Measurements from ENCODE around the gene ZNF747.
A peak's percentile ranks its signal among the peaks of the same experiment; 100 is the strongest.

The ZNF747 gene

GRCh38 chr16:30534368-30535105 lies at the start of gene ZNF747:
Gene ZNF747, minus strand, starts transcription at chr16:30534858. Its CDS starts 179 bp downstream, at chr16:30534679.
- peak; percentile 94 for DNase-seq

- no peak for DNase-seq
Observed at GRCh38 chr16:30582611-30583340, 48.1 kb upstream of the ZNF747 start.

DNA sequence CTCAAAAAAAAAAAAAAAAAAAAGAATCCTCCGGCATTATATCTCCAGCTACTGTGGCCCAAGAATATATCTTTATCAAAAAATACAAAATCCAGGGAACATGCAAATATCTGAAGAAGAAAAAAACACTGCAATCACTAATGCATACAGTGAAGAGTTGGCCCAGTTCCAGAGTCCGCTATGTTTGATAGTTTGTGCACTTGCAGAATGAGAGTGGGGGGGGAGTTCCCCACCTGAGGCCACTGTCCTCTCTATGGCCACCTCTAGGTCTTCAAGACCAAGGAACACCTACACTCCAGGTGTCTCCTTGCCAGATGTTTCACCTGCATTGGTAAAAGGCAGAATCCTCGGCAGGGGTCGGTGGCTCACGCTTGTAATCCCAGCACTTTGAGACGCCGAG lies 46.8 kb upstream of the ZNF747 start:
- DNase-seq: no peak

DNA sequence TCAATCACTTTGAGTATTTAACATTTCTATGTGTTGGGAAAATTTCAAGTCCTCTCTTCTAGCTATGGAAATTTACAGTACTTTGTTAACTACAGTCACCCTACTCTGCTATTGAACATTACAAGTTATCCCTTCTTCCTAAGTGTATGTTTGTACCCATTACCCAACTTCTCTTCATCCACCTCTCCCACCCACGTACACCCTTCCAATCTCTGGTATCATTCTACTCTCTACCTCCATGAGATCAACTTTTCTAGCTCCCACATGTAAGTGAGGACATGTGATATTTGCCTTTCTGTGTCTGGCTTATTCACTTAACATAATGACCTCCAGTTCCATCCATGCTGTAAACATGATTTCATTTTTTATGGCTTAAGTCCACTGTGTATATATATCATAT lies 40.0 kb upstream of the ZNF747 start:
- DNase-seq: no peak

DNA sequence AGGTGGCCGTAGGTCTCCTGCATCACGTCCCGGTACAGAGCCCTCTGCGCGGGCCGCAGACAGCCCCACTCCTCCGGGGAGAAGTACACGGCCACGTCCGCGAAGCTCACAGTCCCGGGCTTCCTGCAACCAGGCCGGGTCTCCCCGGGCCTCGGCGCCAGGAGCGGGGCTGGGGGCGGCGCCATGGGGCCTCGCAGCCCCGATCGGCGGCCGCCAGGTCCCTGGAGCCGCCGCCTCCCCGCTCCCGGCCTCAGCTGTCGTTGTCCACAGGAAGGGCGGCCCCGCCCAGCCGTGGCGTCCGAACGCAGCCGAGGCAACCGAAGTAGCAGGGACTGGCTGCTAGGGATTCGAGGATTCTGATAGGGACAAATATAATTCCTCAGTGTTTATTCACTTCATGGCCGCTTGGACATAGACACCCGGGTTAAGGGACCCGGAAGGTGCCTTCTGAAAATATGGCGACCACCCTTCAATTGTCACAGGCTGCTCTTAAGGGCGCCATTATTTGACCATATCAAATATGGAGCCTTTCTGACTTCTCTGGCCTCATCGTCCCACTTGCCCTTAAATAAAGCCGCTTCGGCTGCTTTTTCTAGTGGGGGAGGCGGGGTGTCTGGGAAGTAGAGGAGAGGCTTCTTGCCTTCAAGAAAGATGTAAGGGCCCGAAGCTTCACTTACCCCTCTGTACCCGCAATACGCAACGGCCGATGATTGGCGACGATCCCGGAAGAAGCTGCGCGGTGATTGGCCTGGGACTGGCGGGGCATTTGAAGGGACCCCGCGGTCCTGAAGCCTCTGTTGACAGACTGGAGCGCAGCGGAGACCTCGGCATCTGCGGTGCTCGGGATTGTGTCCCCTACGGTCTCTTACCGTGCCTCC lies 37.0 kb upstream of the ZNF747 start, which contains the start of gene ZNF688:
Gene ZNF688, minus strand, starts transcription at position 270 of the 878 bp plus-strand sequence. Its CDS starts 85 bp downstream, at position 185.
- peak; percentile 99 for DNase-seq

DNA sequence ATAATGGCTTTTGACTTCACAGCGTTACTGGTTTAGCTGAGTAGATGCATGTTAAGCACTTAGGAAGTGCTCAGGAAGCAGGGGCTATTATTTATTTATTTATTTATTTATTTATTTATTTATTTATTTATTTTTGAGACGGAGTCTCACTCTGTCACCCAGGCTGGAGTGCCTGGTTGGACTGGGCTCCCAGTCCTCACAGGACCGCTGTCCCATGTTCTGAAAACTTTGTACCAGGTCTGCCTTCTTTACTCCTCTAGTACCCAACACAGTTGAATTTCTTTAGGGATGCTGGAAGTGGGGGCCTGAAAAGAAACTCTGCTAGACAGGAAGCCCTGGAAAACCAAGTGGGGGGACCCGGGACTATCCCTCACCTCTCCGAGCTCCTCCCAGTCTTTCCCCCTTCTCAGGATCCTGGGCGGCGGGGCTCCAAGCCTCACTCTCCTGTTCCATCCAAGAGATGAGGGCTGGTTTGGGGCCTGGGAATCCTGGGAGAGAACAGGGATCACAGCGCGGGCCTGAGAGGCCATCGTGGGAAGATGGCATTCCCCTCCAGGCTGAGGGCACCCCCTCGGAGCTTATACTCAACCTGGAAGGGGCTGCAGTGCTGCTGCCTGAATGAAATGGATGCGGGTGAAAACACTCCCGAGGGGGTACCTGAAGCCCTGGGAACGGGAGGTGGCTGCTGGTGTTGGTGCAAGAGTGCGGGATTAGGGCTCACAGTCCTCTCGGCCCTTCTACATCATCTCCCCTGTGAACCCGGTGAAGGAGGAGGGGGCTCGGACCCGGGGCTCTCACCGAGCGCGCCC lies 36.2 kb upstream of the ZNF747 start:
- DNase-seq: no peak

GRCh38 chr16:30569746-30570635 lies 35.3 kb upstream of the ZNF747 start:
- DNase-seq: no peak

DNA sequence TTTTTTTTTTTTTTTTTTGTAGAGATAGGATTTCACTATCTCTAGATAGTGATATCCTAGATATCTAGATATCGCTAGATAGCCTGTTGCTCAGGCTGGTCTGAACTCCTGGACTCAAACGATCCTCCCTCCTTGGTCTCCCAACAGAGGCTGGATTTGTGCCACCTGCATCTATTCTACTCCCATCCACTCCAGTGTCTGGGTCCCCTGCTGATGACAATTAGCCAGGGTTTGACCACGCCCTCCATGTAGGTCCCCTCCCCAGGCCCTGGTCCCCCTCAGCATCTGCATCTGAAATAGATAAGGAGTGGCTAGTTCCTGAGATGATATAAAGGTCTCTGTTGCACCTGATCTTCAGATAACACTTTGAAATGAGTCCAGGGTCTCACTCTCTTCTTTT lies 34.6 kb upstream of the ZNF747 start:
- no peak for DNase-seq

DNA sequence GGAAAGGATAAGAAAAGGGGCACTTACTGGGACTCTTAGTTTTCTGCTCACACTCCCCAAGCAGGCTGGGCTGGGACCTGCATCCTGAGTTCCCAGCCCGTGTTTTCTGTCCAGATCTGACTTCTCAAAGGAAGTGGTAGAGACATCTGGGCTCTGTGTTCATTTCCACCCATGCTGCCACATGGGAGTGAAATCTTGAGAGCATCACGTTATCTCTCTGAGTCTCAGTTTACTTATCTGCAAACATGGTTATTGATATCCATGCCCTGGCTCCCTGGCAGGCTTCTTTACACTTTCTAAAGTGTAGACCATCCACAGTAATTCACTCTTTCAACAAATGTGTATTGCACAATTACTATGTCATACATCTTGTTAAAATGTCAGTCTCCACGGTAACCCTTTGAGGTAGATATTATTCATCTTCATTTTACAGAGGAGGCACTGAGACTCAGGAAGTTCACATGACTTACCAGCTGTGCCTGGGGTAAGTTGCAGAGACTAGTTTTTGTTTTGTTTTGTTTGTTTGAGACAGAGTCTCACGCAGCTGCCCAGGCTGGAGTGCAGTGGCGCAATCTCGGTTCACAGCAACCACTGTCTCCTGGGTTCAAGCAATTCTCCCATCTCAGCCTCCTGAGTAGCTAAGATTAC lies 33.5 kb upstream of the ZNF747 start:
- peak; percentile 79 for DNase-seq

- DNase-seq: peak; percentile 63
Observed at GRCh38 chr16:30567160-30567990, 32.7 kb upstream of the ZNF747 start.

DNA sequence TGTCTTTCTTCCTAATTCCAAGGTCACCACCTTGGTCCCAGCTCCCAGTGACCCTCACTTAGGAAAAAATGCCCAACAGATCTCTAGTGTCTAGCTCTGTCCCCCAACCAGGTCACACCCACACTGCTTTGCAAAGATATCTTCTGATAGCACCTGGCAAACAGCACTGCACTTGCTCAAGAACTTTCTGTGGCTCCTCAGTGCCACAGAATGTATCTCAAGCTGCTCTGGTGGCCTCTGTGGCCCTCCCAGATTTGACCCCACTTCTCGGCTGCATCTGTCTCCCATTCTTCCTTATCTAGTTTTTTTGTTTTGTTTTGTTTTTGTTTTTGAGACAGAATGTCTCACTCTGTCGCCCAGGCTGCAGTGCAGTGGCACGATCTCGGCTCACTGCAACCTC lies 31.9 kb upstream of the ZNF747 start:
- DNase-seq: no peak

DNA sequence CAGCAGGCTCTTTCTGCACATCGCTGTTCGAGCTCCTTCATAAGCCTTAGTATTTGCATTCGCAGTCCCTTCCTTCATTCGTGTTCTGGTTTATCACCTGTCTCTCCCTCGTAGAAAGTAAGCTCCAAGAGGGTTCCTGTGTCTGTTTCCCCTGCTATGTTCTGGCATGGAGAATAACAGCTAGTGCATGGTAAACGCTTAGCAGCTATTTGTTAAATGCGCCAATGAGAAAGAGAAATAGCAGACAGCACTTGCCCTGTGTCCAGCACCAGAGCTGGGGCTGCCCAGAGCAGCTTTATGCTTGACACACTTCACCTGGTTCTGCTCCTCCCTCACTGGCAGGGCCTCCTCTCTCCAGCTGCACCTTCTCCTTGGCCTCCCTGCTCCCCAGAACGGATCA lies 31.3 kb upstream of the ZNF747 start:
- DNase-seq: no peak

DNA sequence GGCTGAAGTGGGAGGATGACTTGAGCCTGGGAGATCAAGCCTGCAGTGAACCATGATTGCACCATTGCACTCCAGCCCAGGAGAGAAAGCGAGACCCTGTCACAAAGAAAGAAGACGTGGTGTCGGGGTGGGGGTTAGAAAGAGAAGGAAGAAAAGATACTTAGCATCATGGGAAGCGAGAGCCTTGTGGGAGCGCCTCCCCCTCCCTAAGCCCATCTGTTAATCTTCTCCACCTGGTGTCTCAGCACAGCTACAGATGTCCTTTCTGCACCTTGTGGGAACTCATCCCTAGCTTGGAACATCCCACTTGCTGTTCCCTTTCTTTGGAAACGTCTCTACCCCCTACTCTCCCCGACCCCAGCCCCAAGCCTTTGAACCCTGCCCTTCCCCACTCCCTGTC lies 30.9 kb upstream of the ZNF747 start:
- no peak for DNase-seq

GRCh38 chr16:30562021-30562420 lies 27.4 kb upstream of the ZNF747 start:
- DNase-seq: no peak

DNA sequence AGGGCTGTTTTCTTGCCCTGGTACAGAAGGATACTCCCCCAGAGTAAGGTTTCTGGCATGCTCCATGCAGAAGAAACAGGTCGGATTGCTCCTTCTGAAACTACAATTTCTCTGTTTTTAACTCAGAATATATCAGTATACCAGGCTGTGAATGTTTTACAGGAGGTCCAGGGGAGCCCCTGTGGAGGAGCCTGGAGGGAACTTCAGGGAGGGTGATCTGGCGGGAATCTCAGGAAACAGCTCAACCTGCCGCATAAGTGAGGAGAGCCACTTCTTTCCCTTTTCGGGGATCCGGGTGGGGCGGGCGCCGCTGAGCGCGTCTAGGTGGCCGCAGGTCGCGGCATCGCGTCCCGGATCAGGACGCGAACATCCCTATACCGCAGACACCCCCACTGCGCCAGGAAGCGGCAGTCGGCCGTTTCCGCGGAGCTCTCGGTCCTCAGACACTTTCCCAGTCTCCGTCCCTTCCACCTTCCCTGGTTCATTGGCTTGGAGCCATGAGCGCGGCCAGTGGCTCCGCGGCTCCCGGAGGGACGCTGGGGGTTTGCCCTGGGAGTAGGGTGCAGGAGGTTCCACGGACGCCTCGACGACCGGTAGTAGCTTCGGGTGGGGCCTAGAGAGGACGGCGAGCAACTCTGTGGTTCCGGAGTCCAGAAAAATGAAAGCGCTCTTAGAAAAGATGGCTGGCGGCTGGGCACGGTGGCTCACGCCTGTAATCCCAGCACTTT lies 26.6 kb upstream of the ZNF747 start:
- peak; percentile 36 for DNase-seq

DNA sequence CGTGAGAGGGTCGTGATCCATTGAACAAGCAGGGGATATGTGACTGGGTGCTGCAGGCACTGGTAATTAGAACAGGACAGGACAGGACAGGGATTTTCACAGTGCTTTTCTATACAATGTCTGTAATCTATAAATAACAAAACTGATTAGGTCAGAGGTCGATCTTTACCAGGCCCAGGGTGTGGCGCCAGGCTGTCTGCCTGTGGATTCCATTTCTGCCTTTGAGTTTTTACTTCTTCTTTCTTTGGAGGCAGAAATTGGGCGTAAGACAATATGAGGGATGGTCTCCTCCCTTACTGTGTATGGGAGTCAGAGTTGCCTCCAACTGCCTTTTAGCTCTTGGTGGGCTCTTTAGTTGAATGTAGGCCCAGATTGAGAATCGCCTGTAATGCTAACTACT lies 25.0 kb upstream of the ZNF747 start:
- DNase-seq: no peak

- DNase-seq: no peak
Observed at GRCh38 chr16:30558789-30559377, 24.2 kb upstream of the ZNF747 start.

DNA sequence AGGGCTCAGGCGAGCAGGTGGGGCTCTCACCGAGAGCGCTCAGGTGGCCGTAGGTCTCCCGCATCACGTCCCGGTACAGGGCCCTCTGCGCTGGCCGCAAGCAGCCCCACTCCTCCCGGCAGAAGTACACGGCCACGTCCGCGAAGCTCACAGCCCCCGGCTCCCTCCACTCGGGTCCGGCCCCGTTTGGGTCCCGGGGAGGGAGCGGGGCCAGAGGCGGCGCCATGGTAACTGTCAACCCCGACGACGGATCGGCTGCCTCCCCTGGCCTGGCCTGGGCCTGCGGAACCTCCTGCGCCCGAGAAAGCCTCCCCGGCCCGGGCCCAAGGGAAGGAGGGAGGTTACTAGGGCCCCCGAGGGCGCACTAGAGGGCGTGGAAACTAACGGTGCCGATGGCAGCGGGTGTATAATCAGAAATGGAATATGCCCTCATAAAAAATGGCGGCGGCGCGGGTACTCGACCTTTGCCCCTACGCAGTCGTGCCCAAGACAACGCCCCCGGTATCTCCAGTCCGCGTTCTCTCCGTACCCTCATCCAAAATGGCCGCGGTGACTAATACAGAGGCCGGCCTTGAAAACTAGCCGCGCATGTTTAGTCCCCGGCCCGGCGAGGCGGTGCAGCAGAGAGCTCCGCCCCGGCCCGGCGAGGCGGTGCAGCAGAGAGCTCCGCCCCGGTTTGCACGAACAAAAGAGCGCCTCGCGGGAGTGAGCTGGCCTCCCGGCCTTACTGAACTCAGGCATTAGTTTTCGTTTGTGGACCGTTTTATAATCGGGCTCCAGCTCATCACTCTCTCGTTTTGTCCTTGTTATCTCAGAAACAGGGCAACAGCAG lies 23.5 kb upstream of the ZNF747 start, which contains the start of gene ZNF764:
Gene ZNF764, minus strand, starts transcription at position 418 of the 832 bp plus-strand sequence. Its CDS starts 192 bp downstream, at position 226.
- peak; percentile 99 for DNase-seq

Data from CD4-positive, alpha-beta T cell treated with Interleukin-21 for 1 hour (primary cell).